Measurements from ENCODE around the gene CA7.

DNA sequence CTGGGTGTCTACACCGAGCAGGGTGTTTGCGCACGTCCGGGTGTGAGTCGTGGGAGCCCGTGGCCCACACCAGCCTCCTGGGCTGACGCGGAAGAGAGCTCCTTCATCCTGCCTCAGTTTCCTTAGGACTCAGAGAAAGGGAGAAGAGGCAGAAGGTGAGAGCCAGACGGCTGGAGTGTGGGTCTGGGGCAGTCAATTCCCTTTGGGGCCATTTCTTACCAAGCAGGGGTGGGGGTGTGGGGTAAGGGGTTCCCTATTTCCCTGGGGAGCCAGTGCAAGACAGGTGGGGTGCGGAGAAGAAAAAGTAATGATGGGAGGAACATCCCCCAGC is 831 bp downstream of the CA7 start:
- TF ChIP-seq, protein P1, sequence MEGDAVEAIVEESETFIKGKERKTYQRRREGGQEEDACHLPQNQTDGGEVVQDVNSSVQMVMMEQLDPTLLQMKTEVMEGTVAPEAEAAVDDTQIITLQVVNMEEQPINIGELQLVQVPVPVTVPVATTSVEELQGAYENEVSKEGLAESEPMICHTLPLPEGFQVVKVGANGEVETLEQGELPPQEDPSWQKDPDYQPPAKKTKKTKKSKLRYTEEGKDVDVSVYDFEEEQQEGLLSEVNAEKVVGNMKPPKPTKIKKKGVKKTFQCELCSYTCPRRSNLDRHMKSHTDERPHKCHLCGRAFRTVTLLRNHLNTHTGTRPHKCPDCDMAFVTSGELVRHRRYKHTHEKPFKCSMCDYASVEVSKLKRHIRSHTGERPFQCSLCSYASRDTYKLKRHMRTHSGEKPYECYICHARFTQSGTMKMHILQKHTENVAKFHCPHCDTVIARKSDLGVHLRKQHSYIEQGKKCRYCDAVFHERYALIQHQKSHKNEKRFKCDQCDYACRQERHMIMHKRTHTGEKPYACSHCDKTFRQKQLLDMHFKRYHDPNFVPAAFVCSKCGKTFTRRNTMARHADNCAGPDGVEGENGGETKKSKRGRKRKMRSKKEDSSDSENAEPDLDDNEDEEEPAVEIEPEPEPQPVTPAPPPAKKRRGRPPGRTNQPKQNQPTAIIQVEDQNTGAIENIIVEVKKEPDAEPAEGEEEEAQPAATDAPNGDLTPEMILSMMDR (IDR thresholded peaks at IDR 0.05 in 8 of 11, conservative IDR thresholded peaks at IDR 0.05 in 3 of 11), result no peak
- TF ChIP-seq POLR2A (IDR thresholded peaks at IDR 0.05), result no peak
- no peak for TF ChIP-seq POLR2AphosphoS5 (IDR thresholded peaks at IDR 0.05)
